Measurements from ENCODE around the gene MRC2. TPM values are rescaled to one million over a fixed set of nuclear protein-coding genes. Genes with fewer than 3 reads are reported as not detected.

MRC2 gene
- total RNA-seq, 1 donor from 2014 or later, result 87.4 TPM

- no peak for DNase-seq (ENCODE audit: low spot score)
Measured at GRCh38 chr17:62720126-62720850, 92.8 kb downstream of the MRC2 start.

- no peak for DNase-seq (ENCODE audit: low spot score)
Measured at GRCh38 chr17:62722625-62723024, 95.2 kb downstream of the MRC2 start.

GRCh38 chr17:62723842-62724241 is 96.4 kb downstream of the MRC2 start:
- DNase-seq (ENCODE audit: low spot score), result no peak

- DNase-seq (ENCODE audit: low spot score), result no peak
Measured at GRCh38 chr17:62724398-62725146, 97.1 kb downstream of the MRC2 start.

GRCh38 chr17:62725791-62726249 is 98.3 kb downstream of the MRC2 start:
- DNase-seq (ENCODE audit: low spot score), result no peak

- DNase-seq (ENCODE audit: low spot score), result no peak
Measured at GRCh38 chr17:62727916-62728672, 100.6 kb downstream of the MRC2 start.

- DNase-seq (ENCODE audit: low spot score), result no peak
Measured at GRCh38 chr17:62732125-62732524, 104.7 kb downstream of the MRC2 start.

GRCh38 chr17:62735044-62735651 is 107.7 kb downstream of the MRC2 start:
- no peak for DNase-seq (ENCODE audit: low spot score)

- no peak for DNase-seq (ENCODE audit: low spot score)
Measured at GRCh38 chr17:62737513-62737912, 110.0 kb downstream of the MRC2 start.

- DNase-seq (ENCODE audit: low spot score), result no peak
Measured at GRCh38 chr17:62738281-62738680, 110.8 kb downstream of the MRC2 start.

GRCh38 chr17:62739645-62740388 is 112.3 kb downstream of the MRC2 start:
- no peak for DNase-seq (ENCODE audit: low spot score)

GRCh38 chr17:62741290-62741689 is 113.8 kb downstream of the MRC2 start:
- no peak for DNase-seq (ENCODE audit: low spot score)

Other genes starting within 250 kb of the MRC2 start
- gene EFCAB3, start 247.1 kb upstream of the MRC2 start, total RNA-seq, result not detected
- gene METTL2A, start 203.8 kb upstream of the MRC2 start, total RNA-seq, result 16.2 TPM
- 30.6 TPM for gene TLK2, start 148.8 kb upstream of the MRC2 start, total RNA-seq
- gene MARCHF10, start 180.6 kb downstream of the MRC2 start, total RNA-seq, result 0.75 TPM